ENCODE measurements around the gene KIRREL3.
"Not testable (repeated sequence)": the region's sequence is repeated elsewhere in the genome, so short reads cannot be mapped to it uniquely, and the experiment has no call there.

KIRREL3 gene

DNA sequence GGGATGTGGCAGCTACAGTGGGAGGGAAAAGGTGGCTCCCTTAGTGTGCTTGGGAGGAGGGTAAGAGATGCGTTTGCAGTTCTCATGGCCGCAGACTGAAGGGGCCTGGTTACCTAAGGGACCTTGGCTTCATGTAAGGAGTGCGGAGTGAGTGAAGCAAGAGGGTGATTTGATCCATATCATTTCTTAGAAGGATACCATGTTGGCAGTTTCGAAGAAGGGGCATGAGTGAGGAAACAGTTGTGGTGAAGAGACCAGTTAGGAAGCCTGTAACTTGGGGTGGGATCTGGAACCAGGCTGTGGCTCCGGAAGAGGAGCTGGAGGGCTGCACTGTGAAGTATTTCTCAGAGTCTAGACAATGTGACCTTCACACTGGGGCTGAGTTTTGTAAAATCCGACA, 600.1 kb downstream of the KIRREL3 start:
- no peak overlapping the region for H3K4me3 ChIP-seq (ENCODE audit: low read depth, low read length)
- DNase-seq (ENCODE audit: low read depth, low spot score) = no peak
- TF ChIP-seq, protein P1, sequence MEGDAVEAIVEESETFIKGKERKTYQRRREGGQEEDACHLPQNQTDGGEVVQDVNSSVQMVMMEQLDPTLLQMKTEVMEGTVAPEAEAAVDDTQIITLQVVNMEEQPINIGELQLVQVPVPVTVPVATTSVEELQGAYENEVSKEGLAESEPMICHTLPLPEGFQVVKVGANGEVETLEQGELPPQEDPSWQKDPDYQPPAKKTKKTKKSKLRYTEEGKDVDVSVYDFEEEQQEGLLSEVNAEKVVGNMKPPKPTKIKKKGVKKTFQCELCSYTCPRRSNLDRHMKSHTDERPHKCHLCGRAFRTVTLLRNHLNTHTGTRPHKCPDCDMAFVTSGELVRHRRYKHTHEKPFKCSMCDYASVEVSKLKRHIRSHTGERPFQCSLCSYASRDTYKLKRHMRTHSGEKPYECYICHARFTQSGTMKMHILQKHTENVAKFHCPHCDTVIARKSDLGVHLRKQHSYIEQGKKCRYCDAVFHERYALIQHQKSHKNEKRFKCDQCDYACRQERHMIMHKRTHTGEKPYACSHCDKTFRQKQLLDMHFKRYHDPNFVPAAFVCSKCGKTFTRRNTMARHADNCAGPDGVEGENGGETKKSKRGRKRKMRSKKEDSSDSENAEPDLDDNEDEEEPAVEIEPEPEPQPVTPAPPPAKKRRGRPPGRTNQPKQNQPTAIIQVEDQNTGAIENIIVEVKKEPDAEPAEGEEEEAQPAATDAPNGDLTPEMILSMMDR (IDR thresholded peaks at IDR 0.05; ENCODE audit: insufficient read depth, low read length, missing control alignments) = no peak
- ChIA-PET POLR2A (no interaction called here), CTCF (interaction anchor here (1.3 to 1.9 kb wide), 2 partner anchors 11 to 89 kb away, joined by 3 to 7 read pairs; no protein-coding TSS in a partner anchor)

DNA sequence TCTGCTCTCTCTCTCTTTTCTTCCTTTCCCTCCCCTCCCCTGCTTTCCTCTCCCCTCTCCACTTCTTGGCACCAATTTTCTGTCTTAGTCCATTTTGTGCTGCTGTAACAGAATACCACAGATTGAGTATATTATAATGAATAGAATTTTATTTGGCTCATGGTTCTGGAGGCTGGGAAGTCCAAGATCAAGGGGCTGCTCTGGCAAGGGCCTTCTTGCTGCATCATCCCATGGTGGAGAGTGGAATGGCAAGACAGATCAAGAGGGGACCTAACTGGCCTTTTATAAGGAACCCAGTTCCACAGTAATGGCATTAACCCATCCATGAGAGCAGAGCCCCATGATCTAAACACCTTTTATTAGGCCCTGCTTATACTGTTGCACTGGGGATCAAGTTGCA, 600.6 kb downstream of the KIRREL3 start:
- POLR2A ChIA-PET = no interaction called here
- no peak for DNase-seq (ENCODE audit: low read depth, low spot score)
- TF ChIP-seq, protein P1 (IDR thresholded peaks at IDR 0.05; ENCODE audit: insufficient read depth, low read length, missing control alignments) = no peak
- no peak overlapping the region for H3K4me3 ChIP-seq (ENCODE audit: low read depth, low read length)
- CTCF ChIA-PET = interaction anchor here (1.3 to 1.9 kb wide), 2 partner anchors 12 to 89 kb away, joined by 3 to 7 read pairs; no protein-coding TSS in a partner anchor

DNA sequence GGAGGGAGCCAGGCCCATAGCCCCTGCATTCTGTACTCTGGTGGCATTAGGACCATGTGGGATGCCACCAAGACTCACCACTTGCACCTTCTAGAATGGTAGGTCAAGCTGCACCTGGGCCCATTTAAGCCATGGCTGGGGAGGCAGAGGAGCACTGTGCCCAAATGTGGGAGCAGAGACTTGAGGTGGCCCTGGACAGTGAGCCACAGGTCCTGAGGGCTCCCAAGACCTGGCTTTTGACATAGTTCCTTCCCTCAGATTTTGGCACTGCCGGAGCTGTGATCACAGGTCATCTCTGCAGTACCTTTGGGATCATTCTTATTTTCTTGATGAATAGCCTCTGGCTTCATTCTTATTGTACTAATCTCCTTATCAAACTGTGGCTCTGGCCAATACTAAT, 601.8 kb downstream of the KIRREL3 start:
- POLR2A ChIA-PET = no interaction called here
- CTCF ChIA-PET = interaction anchor here (0.6 kb wide), 1 partner anchor 225 kb away, joined by 3 read pairs; no protein-coding TSS in a partner anchor
- TF ChIP-seq, protein P1 (IDR thresholded peaks at IDR 0.05; ENCODE audit: insufficient read depth, low read length, missing control alignments) = no peak
- DNase-seq (ENCODE audit: low read depth, low spot score) = no peak
- no peak overlapping the region for H3K4me3 ChIP-seq (ENCODE audit: low read depth, low read length)

DNA sequence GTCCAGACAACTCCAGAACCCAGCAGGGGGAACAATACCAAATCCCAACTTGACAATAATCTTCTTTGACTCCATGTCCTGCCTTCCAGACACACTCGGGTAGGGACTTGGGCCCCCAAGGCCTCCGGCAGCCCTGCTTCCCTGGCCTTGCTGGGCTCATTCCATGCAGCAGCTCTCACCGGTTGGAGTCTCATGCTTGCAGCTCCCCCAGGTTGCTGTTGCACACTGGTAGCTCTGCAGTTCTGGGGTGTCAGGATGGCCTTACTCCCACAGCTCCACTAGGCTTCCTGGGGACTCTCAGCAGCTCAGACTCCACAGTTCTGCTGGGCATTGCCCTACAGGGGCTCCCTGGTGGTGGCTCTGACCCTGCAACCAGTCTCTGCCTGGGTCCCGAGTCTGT, 602.3 kb downstream of the KIRREL3 start:
- ChIA-PET CTCF (interaction anchor here (0.6 kb wide), 1 partner anchor 224 kb away, joined by 3 read pairs; no protein-coding TSS in a partner anchor), POLR2A (no interaction called here)
- TF ChIP-seq, protein P1 (IDR thresholded peaks at IDR 0.05; ENCODE audit: insufficient read depth, low read length, missing control alignments) = no peak
- no peak overlapping the region for H3K4me3 ChIP-seq (ENCODE audit: low read depth, low read length)
- no peak for DNase-seq (ENCODE audit: low read depth, low spot score)

DNA sequence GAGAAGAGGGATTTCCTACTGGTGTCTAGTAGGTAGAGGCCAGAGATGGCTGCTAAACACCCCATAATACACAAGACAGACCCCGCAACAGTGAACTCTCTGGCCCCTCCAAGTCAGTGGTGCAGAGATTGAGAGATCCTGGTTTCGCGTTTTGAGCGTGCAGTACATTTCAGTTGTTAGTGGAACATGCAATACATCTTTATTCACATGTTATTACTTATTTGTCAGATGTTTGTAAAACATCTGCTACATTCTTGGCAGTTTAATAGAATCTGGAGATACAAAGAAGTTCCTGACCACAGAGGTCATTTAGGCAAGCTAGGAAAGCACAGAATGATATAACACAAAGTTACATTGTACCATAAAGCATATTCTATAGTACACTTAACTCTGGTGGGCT, 603.6 kb downstream of the KIRREL3 start:
- POLR2A ChIA-PET = no interaction called here
- H3K4me3 ChIP-seq (ENCODE audit: low read depth, low read length) = no peak overlapping the region
- CTCF ChIA-PET = no interaction called here
- TF ChIP-seq, protein P1 (IDR thresholded peaks at IDR 0.05; ENCODE audit: insufficient read depth, low read length, missing control alignments) = no peak
- DNase-seq (ENCODE audit: low read depth, low spot score) = no peak

DNA sequence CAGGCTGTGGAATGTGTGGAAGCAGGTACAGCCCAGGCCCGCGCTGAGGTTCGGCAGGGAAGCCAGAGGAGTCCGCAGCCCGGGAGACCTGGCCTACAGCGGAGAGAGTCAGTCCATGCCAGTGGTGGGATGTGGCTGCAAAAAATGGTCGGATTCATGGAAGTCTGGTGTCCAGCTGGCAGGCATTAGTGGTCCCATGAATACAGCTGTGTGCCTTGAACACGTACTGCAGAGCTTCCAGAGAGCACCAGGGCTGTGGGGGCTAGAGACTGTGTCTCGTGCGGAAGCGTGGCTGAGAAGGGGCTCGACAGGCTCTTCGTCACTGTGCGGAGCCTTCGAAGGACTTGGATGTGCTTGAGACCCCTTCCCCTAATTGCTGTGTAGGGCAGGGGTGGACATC, 604.3 kb downstream of the KIRREL3 start:
- CTCF ChIA-PET = interaction anchor here (1.3 kb wide), 1 partner anchor 85 kb away, joined by 3 read pairs; no protein-coding TSS in a partner anchor
- DNase-seq (ENCODE audit: low read depth, low spot score); H3K4me3 ChIP-seq (ENCODE audit: low read depth, low read length); POLR2A ChIA-PET: not testable (repeated sequence)

DNA sequence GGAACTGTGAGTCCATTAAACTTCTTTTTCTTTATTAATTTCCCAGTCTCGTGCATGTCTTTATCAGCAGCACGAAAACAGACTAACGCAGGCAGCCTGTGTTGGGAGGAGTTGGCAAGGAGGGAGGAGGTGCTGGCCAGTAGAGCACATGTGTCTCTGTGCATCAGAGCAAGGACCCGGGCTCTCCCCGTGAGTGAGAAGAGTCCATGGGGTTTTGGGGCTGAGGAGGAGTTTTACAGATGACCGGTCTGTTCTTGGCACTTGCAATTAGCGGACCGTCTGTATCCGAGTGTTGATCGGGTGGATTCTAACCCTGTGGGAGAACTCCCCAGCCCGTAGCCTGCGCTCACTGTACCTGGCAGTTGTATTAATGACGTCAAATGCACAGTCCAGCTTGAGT, 604.8 kb downstream of the KIRREL3 start:
- POLR2A ChIA-PET; DNase-seq (ENCODE audit: low read depth, low spot score); H3K4me3 ChIP-seq (ENCODE audit: low read depth, low read length): not testable (repeated sequence)
- CTCF ChIA-PET = interaction anchor here (1.3 kb wide), 1 partner anchor 85 kb away, joined by 3 read pairs; no protein-coding TSS in a partner anchor

DNA sequence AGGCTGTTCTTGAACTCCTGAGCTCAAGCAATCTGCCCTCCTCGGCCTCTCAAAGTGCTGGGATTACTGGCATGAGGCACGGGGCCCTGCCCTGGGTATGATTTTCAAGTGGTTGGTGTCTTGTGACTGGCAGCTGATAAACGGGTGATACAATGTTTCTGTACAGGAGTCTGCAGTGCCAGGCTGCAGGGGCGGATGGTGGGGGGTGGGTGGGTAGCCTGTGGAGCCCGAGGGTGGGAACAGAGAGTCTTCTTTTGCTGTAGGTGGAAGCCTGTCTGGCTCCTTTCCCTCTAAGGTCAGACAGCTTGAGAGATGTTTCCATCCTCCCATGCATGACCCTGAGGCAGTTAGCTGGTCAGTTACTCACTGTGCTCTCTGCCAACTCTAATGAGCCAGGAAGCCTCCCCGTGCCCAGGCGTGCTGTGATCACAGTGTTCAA, 605.9 kb downstream of the KIRREL3 start:
- H3K4me3 ChIP-seq (ENCODE audit: low read depth, low read length); POLR2A ChIA-PET; CTCF ChIA-PET; DNase-seq (ENCODE audit: low read depth, low spot score): not testable (repeated sequence)
